ENCODE results near the gene CCDC127. TPM values are rescaled to one million over a fixed set of nuclear protein-coding genes. Genes with fewer than 3 reads are reported as not detected.

The CCDC127 gene
- total RNA-seq, 4 donors from 2014 or later, result 4.4 to 5.2 (median 4.8) TPM

DNA sequence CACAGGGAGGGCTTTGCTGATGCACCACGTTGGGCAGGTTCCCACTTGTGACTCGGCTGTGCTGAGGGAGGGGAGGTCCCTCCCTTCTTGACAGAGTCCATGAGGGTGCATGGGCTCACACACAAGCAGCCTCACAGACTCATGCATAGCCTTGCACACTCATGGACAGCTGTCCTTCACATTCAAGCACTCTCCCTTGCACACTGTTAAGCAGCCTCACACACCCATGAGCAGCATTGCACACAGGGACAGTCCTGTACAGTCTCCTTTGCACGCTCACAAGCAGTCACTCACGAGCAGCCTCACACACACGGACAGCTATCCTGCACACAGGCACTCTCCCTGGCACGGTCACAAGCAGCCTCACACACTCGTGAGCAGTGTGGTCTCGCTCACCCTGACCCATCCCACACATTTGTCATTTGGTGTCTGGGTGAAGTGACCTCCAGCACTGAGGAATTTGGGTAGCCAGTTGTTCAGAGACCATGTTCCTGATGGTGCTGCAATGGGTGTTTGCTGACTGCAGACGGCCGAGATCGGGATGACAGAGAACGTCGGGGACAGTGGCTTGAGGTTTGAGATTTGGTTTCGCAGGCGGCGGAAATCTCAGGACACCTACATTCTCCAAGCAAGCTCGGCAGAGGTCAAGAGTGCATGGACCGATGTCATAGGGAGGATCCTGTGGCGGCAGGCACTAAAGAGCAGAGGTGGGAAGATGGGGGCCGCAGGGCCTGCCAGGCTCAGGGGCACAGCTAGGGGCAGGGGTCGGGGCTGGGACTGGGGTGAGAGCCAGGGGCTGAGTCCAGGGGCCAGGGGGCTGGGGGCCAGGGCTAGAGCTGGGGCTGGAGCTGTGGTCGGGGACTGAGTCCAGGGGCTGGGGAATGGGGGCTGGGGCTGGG lies 44.3 kb downstream of the CCDC127 start:
- intact Hi-C loops (cut with DNase I), result no loop called here
- TF ChIP-seq POLR2A (IDR thresholded peaks at IDR 0.05), result no peak
- no peaks in the 10 kb centered on the region for H3K36me3 ChIP-seq
- no peaks in the 10 kb centered on the region for H3K9me3 ChIP-seq
- H3K4me3 ChIP-seq (replicated peaks in 1 of 3), result no peak overlapping the region
- 81 to 86% methylated on average over 18 to 20 of the region's 22 CpGs for WGBS, 2 donors
- H3K27ac ChIP-seq, result no peak overlapping the region
- no peaks in the 10 kb centered on the region for H3K27me3 ChIP-seq
- no peak for DNase-seq
- peaks cover 0 to 18% of the 10 kb centered on the region in 2 donors for H3K4me1 ChIP-seq

DNA sequence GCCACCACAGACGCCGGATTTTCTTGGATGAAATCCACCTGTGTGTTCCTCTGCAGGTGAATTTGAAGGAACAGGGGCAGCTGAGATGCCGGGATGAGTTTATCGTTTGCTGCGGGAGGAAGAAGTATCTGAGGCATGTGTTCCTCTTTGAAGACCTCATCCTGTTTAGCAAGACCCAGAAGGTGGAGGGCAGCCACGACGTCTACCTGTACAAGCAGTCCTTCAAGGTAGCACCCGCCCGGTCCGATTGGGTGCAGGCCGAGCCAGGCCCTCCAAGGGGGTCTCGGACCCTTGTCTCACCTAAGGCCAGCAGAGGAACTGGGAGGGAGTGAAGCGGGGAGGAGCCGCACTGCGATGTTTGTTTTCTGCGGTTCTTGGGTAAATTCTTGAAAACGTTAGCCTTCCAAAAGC lies 45.1 kb downstream of the CCDC127 start:
- intact Hi-C loops (cut with DNase I), result no loop called here
- Histone ChIP-seq H3K4me1 (peaks cover 0 to 25% of the 10 kb centered on the region in 2 donors), H3K27me3 (no peaks in the 10 kb centered on the region), H3K36me3 (no peaks in the 10 kb centered on the region), H3K4me3 (replicated peaks in 1 of 3) (no peak overlapping the region), H3K9me3 (no peaks in the 10 kb centered on the region), H3K27ac (no peak overlapping the region)
- no peak for DNase-seq
- no peak for TF ChIP-seq POLR2A (IDR thresholded peaks at IDR 0.05)
- TF ChIP-seq, protein P1, sequence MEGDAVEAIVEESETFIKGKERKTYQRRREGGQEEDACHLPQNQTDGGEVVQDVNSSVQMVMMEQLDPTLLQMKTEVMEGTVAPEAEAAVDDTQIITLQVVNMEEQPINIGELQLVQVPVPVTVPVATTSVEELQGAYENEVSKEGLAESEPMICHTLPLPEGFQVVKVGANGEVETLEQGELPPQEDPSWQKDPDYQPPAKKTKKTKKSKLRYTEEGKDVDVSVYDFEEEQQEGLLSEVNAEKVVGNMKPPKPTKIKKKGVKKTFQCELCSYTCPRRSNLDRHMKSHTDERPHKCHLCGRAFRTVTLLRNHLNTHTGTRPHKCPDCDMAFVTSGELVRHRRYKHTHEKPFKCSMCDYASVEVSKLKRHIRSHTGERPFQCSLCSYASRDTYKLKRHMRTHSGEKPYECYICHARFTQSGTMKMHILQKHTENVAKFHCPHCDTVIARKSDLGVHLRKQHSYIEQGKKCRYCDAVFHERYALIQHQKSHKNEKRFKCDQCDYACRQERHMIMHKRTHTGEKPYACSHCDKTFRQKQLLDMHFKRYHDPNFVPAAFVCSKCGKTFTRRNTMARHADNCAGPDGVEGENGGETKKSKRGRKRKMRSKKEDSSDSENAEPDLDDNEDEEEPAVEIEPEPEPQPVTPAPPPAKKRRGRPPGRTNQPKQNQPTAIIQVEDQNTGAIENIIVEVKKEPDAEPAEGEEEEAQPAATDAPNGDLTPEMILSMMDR (IDR thresholded peaks at IDR 0.05), result no peak
- WGBS, 2 donors, result 80 to 86% methylated on average over 17 of the region's 17 CpGs

DNA sequence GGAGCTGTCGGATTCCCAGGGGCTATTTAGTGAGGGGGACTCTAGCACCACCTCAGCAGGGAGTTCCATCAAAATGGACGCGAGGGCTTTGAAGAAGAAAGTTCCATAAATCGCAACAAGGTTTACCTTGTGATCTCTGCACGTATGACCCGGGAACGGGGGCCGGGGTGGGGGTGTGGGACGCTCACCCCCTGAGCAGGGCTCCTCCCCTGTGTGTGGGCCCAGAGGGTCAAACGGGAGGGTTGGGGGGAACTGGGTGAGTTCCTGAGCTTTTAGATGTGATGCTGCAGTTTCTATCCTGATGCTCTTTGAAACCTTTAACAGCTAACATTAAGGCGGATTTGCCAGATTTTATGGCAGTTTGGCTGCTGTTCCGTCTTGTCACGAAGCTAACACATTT lies 45.5 kb downstream of the CCDC127 start:
- DNase-seq, result no peak
- Histone ChIP-seq H3K27me3 (no peaks in the 10 kb centered on the region), H3K4me3 (replicated peaks in 1 of 3) (no peak overlapping the region), H3K27ac (no peak overlapping the region), H3K4me1 (peaks cover 0 to 25% of the 10 kb centered on the region in 2 donors), H3K36me3 (no peaks in the 10 kb centered on the region), H3K9me3 (no peaks in the 10 kb centered on the region)
- TF ChIP-seq, protein P1 (IDR thresholded peaks at IDR 0.05), result no peak
- no peak for TF ChIP-seq POLR2A (IDR thresholded peaks at IDR 0.05)
- intact Hi-C loops (cut with DNase I), result no loop called here
- WGBS, 2 donors, result 93 to 94% methylated on average over 13 of the region's 13 CpGs

DNA sequence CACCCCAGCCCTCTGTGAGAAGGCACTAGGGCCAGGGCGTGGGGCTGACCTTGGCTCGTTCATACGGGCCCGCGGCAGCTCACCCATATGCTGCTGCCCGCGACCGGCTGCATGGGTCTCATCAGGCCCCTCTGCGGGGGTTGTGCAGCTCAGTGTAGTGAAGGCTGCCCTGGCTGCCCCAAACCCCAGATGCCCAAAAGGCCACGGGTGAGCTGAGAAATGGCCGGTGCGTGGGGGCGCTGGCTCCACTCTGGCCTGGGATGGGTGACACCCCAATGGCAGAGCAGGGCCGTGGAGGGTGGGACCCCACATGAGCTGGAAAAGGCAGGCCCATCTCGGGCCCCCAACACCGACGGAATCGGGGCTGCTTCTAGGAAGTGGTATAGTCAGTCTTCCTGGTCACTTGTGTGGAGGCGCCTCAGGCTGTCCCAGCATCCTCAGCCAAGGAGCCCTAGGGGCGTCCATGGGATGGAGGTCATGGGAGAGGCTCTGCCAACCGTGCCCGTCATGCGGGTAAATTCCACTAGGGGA lies 46.1 kb downstream of the CCDC127 start:
- 80 to 92% methylated on average over 9 to 20 of the region's 23 CpGs for WGBS, 2 donors
- no peak overlapping the region for H3K27ac ChIP-seq
- DNase-seq, result no peak
- intact Hi-C loops (cut with DNase I), result no loop called here
- H3K4me1 ChIP-seq, result peaks cover 0 to 25% of the 10 kb centered on the region in 2 donors
- no peak for TF ChIP-seq POLR2A (IDR thresholded peaks at IDR 0.05)
- H3K27me3 ChIP-seq, result no peaks in the 10 kb centered on the region
- H3K9me3 ChIP-seq, result no peaks in the 10 kb centered on the region
- no peak overlapping the region for H3K4me3 ChIP-seq (replicated peaks in 1 of 3)
- no peaks in the 10 kb centered on the region for H3K36me3 ChIP-seq

DNA sequence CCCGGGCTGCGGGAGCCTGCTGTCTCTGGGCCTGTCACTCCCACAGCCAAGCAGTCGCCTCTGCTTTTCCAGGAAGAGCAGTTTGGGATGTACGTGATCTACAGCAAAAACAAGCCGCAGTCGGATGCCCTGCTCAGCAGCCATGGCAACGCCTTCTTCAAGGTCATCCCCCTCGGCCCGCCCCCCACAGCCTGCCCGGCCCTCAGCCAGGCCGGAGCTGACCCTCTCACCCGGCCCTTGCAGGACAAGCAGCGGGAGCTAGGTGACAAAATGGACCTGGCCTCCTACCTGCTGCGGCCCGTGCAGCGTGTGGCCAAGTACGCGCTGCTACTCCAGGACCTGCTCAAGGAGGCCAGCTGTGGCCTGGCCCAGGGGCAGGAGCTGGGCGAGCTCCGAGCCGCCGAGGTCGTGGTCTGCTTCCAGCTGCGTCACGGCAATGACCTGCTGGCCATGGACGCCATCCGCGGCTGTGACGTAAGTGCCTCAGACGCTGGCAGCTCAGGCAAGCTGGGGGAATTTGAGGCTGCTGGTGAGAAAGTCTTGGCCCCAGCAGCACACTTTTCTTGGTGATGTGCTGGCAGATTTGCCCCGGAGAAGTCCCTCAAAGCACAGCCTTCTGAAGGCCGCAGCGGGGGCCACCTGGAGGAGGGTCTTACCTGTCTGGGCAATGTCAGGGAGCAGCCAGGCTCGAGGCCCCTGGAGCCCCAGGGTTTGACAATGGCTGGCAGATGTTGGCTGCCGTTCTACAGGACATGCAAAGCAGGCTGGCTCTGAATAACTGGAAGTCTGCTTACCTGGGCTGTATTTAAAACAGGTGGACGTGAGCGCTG lies 46.8 kb downstream of the CCDC127 start:
- peak overlapping the region in 1 of 3 donors; percentile 22 for H3K27ac ChIP-seq

More for the DNA sequence above, 46.8 kb downstream of the CCDC127 start:
- H3K9me3 ChIP-seq, result no peaks in the 10 kb centered on the region
- 81 to 88% methylated on average over 14 to 22 of the region's 37 CpGs for WGBS, 2 donors
- TF ChIP-seq, protein P1 (IDR thresholded peaks at IDR 0.05), result no peak
- TF ChIP-seq POLR2A (IDR thresholded peaks at IDR 0.05), result no peak
- no peak overlapping the region for H3K4me3 ChIP-seq (replicated peaks in 1 of 3)
- no peaks in the 10 kb centered on the region for H3K27me3 ChIP-seq
- no peaks in the 10 kb centered on the region for H3K36me3 ChIP-seq
- no peak for DNase-seq
- H3K4me1 ChIP-seq, result peaks cover 0 to 18% of the 10 kb centered on the region in 2 donors
- intact Hi-C loops (cut with DNase I), result no loop called here
